Measurements from ENCODE around the gene CISD3. TPM values are rescaled to one million over a fixed set of nuclear protein-coding genes. Genes with fewer than 3 reads are reported as not detected.

The CISD3 gene, protein sequence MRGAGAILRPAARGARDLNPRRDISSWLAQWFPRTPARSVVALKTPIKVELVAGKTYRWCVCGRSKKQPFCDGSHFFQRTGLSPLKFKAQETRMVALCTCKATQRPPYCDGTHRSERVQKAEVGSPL
- total RNA-seq = 5.1 and 5.9 TPM in 2 replicates
- long read RNA-seq = 0 reads

- peak within 1 kb of the TSS; percentile 91 for H3K4me3 Mint-ChIP-seq (ENCODE audit: low read depth)
- H3K27me3 Mint-ChIP-seq = no peaks in the 10 kb centered on the region
- no peaks in the 10 kb centered on the region for H3K9me3 Mint-ChIP-seq (ENCODE audit: low read depth)
- peaks cover 7% of the 10 kb centered on the region for H3K36me3 Mint-ChIP-seq (ENCODE audit: insufficient read depth)
- peaks cover 6% of the 10 kb centered on the region for H3K4me1 Mint-ChIP-seq (ENCODE audit: low read depth)
- peak; percentile 82 for TF ChIP-seq CTCF (IDR thresholded peaks at IDR 0.05; ENCODE audit: unreplicated experiment)
- peak within 1 kb of the TSS; percentile 86 for H3K27ac Mint-ChIP-seq
- DNase-seq (ENCODE audit: low spot score, unreplicated experiment) = peak; percentile 75
Measured at GRCh38 chr17:38729886-38730525, at the start of gene CISD3. TSS of gene CISD3 (plus strand) at chr17:38730341. CDS start at chr17:38730359, 18 bp downstream.

GRCh38 chr17:38681096-38681495 lies 49.0 kb upstream of the CISD3 start:
- Mint-ChIP-seq H3K9me3 (ENCODE audit: low read depth) (no peaks in the 10 kb centered on the region), H3K36me3 (ENCODE audit: insufficient read depth) (no peaks in the 10 kb centered on the region), H3K4me3 (ENCODE audit: low read depth) (no peak overlapping the region), H3K4me1 (ENCODE audit: low read depth) (no peaks in the 10 kb centered on the region), H3K27ac (no peak overlapping the region), H3K27me3 (peaks cover 11% of the 10 kb centered on the region)
- no peak for DNase-seq (ENCODE audit: low spot score, unreplicated experiment)
- no peak for TF ChIP-seq CTCF (IDR thresholded peaks at IDR 0.05; ENCODE audit: unreplicated experiment)

- Mint-ChIP-seq H3K4me1 (ENCODE audit: low read depth) (no peaks in the 10 kb centered on the region), H3K4me3 (ENCODE audit: low read depth) (no peak overlapping the region), H3K27me3 (peaks cover 14% of the 10 kb centered on the region), H3K27ac (no peak overlapping the region), H3K9me3 (ENCODE audit: low read depth) (no peaks in the 10 kb centered on the region), H3K36me3 (ENCODE audit: insufficient read depth) (no peaks in the 10 kb centered on the region)
- TF ChIP-seq CTCF (IDR thresholded peaks at IDR 0.05; ENCODE audit: unreplicated experiment) = no peak
- no peak for DNase-seq (ENCODE audit: low spot score, unreplicated experiment)
Measured at GRCh38 chr17:38685491-38685890, 44.6 kb upstream of the CISD3 start.

DNA sequence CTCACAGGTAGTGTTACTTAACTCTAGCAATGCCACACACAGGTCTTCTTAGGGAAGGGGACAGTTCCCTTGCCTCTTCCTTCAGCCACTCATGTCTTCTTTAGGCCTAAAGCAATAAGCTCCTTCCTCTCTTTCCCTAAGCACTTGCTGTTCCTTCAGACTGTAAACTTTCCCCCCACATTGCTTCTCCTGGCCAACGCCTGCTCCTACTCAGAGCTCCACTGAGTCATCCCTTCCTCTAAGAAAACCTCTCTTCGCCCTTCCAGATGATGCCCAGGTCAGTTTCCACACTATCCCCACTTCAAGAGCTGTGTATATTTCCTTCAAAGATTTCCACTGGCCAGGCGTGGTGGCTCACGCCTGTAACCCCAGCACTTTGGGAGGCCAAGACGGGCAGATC lies 42.9 kb upstream of the CISD3 start:
- no peaks in the 10 kb centered on the region for H3K4me1 Mint-ChIP-seq (ENCODE audit: low read depth)
- H3K27ac Mint-ChIP-seq = no peak overlapping the region
- H3K4me3 Mint-ChIP-seq (ENCODE audit: low read depth) = no peak overlapping the region
- H3K36me3 Mint-ChIP-seq (ENCODE audit: insufficient read depth) = peaks cover 1% of the 10 kb centered on the region
- TF ChIP-seq CTCF (IDR thresholded peaks at IDR 0.05; ENCODE audit: unreplicated experiment) = no peak
- no peak for DNase-seq (ENCODE audit: low spot score, unreplicated experiment)
- no peaks in the 10 kb centered on the region for H3K9me3 Mint-ChIP-seq (ENCODE audit: low read depth)
- peaks cover 19% of the 10 kb centered on the region for H3K27me3 Mint-ChIP-seq

- Mint-ChIP-seq H3K36me3 (ENCODE audit: insufficient read depth) (peaks cover 1% of the 10 kb centered on the region), H3K27ac (no peak overlapping the region), H3K27me3 (peaks cover 28% of the 10 kb centered on the region), H3K9me3 (ENCODE audit: low read depth) (no peaks in the 10 kb centered on the region), H3K4me1 (ENCODE audit: low read depth) (no peaks in the 10 kb centered on the region), H3K4me3 (ENCODE audit: low read depth) (no peak overlapping the region)
- no peak for TF ChIP-seq CTCF (IDR thresholded peaks at IDR 0.05; ENCODE audit: unreplicated experiment)
- no peak for DNase-seq (ENCODE audit: low spot score, unreplicated experiment)
Measured at GRCh38 chr17:38690386-38690785, 39.8 kb upstream of the CISD3 start.

Data from progenitor cell of endocrine pancreas (in vitro differentiated cells).